G401.6 (cell line): ENCODE results near the gene STRADA.
A peak's percentile ranks its signal among the peaks of the same experiment; 100 is the strongest.

Experiments
- FAIRE-seq: peaks from 2 replicates; lab custom pipeline; 2012; peaks lifted over from hg19 to GRCh38; lab: Jason Lieb, UNC

Gene STRADA

GRCh38 chr17:63741408-63742173, at the start of gene STRADA:
STRADA (minus strand) TSS chr17:63741799; CDS start chr17:63728369, 13,430 bp downstream.
- FAIRE-seq: peak; percentile 94

DNA sequence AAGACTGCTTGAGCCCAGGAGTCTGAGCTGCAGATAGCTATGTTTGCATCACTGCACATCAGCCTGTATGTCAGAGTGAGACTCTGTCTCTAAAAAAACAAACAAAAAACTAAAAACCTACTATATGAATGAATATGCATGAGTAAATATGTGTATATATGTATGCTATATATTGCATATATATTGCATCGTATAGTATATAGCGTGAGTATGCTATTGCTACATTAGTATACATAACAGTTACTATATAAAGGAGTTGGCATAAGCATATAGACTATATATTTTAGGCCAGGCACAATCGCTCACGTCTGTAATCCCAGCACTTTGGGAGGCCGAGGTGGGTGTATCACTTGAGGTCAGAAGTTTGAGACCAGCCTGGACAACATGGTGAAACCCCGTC, 48.5 kb upstream of the STRADA start:
- no peak for FAIRE-seq

GRCh38 chr17:63786971-63787711, 45.5 kb upstream of the STRADA start:
- FAIRE-seq: no peak

GRCh38 chr17:63786117-63786516, 44.5 kb upstream of the STRADA start:
- FAIRE-seq: no peak

DNA sequence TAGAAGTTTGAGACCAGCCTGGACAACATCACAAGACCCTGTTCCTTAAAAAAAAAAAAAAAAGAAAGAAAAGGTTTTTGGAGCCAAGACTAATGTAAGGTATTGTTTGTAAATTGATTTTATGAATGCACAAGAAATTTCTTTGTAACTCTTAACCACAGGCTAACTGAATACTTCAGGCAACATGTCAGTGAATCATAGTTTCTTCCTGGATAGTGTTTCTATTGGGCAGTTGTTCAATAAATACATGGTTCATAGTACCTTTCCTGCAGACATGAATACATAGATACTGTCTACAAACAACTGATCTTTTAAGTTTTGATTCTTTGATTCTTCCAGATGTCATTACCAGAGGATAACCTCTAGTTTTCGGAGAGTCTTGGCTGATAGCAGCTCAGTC, 44.0 kb upstream of the STRADA start:
- FAIRE-seq: no peak

DNA sequence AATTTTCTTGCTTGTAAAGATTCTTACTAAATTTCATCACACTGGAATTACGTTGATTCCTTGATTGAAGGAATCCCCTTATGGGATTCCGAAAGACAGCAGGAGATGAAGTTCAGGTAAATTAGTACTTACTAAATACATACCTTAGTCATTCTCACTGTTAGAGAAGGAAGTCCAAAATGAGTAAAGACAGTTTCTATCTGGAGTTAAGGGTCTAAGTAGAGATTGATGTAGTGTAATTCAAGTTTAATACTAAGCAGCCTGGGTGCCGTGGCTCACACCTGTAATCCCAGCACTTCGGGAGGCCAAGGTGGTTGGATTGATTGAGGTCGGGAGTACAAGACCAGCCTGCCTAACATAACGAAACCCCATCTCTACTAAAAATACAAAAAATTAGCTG, 41.9 kb upstream of the STRADA start:
- no peak for FAIRE-seq

DNA sequence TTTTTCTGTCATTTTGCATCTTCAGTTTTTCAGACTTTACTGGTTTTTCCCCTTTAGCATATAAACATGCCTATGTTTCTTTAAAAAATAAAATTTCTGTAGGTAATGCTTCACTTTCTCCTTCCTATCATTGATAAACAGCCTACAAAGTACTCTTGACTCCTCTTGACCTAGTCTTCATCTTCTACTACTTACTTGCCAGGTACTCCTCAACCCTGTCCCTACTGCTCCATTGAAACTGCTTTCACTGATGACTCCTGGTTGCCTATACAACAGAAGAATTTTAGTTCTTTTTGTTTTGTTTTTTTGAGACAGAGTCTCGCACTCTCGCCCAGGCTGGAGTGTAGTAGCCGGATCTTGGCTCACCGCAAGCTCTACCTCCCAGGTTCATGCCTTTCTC, 39.3 kb upstream of the STRADA start:
- no peak for FAIRE-seq

GRCh38 chr17:63780507-63780906, 38.9 kb upstream of the STRADA start:
- FAIRE-seq: no peak

DNA sequence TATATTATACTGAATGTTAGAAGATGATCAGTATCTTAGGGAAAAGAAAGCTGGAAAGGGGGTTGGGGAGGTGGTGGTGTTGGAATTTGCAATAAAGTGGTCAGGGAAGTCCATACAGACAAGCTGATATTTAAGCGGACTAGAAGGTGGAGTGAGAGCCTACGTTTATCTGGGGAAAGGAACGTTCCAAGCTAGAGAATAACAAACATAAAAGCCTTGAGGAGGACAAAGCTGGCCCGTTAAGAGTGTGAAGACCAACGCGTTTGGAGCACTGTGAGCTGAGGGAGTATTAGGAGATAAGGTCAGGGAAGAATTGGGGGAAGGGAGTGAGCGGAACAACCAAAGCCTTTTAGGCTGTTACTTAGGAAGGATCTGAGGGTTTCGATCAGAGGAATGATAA, 33.8 kb upstream of the STRADA start:
- FAIRE-seq: no peak

GRCh38 chr17:63774969-63775265, 33.3 kb upstream of the STRADA start:
- no peak for FAIRE-seq

DNA sequence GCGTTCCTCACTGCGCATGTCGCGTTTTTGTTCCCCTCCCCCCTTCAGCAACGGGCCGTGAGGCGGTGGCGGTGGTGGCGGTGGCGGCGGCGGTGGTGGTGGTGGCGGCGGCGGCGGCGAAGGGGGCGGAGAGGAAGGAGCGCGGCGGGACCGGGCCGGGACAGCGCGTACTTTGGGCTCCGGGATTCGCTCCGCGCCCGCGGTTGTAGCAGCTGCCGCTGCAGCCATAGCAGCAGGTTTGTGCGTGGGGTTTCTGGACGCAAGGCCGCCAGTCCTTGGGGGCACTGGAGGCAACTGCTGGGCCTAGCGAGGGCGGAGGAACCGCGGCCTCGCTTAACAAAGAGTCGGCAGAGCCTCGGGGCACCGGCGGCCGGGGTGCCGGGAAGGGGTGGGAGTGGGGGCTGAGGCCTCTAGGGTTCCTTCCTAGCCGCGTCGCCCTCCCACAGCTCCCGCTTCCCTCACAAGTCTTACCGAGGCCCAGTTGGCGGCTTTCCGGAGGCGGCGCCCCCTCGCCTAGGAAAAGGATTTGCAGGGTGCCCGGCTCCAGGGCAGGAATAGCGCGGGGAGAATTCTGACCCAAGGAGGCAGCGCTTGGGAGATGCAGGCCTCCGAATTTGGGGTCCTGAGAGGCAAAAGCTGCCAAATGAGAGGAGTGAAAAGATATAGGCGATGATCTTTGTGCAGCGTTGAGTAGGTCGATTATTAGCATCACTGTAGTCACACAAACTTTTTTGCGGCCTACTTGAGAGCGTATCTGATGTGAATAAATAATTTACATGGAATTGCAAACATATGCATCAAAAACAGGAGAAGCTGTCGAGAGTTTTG, 32.8 kb upstream of the STRADA start, which contains the start of gene DDX42:
TSS of gene DDX42 (plus strand) at position 30 of the 828 bp plus-strand sequence. CDS start 12,880 bp downstream, outside the sequence.
- no peak for FAIRE-seq

DNA sequence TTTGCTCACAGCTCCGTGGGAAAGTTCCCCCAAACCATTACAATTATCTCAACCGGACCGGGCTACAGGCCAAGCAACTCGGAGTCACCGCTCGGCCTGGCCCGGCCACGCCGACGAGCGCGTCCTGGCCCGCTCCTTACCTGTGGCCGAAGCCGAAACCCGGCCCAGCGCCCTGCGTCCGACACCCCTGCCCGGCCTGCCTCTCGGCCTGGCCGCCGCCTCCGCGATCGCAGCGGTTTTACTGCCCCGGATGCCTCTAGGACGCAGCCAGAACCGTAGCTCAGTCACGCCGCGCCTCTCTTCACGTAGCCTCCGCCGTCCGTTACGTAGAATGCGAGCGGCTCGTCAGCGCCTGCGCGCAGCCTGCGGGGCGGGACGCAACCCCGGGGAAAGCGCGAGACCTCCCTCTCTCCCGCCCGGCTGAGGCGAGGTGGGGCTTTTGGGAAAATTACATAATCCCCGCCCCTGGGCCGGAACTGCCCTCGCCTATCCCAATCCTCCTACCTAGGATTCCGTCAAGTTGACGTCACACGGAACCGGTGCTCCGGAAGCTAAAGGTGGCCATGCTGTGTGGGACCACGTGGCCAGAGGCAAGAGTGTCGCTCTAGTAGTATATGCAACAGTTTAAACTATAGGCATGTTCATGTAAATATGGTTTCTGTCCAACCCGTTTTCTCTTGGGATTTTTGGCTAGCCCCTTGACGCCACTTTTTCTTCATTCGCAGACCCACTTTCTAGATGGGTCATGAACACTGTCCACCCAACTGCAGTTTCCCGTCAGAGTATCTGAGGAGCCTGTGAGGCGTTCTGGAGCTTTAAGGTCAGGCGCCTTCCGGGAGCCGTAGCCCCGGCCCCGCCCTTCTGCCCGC, 31.9 kb upstream of the STRADA start, which contains the start of gene CCDC47:
TSS of gene CCDC47 (minus strand) at position 326 of the 869 bp plus-strand sequence. CDS start 7,422 bp downstream, outside the sequence.
- FAIRE-seq: peak; percentile 97

DNA sequence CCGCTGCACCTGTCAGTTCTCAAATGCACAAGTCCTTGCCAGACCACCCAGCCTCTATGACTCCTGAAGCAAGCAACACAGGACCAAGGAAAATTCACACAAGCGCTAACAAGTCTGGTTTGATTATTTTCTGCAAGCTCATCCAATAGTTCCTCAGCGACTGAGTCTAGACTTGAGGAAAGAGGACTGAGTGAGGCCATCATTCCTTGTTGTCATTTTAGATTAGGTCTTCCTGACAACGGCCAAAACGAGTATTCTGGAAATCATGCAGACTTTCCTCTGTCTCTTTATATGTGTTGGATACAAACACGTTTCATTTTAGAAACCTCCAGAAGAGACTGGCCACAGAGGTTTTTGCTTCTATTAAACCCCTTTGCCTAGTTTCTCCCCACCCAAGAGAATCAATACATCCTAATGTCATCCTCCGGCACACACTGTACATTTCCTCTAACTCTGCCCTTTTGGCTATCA, 31.2 kb upstream of the STRADA start:
- no peak for FAIRE-seq

- FAIRE-seq: no peak
Observed at GRCh38 chr17:63768433-63768832, 26.8 kb upstream of the STRADA start.

- FAIRE-seq: no peak
Observed at GRCh38 chr17:63766754-63767153, 25.2 kb upstream of the STRADA start.

DNA sequence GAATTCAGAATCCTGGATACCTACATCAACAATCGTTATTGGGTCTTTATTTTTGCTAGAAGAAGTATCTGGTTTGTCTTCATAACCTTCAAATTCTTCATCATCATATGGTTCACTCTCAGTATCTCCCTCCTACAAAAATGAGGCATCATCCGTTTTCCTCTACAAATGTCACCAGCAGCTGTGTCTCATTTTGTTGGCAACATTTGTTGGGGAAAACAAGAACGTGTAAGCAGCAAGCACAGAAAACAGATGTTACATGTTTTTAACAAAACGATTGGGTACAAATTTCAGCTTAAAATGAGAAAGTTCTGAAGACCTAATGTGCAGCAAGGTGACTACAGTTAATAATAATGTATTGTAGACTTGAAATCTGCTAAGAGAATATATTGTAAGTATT, 23.1 kb upstream of the STRADA start:
- FAIRE-seq: no peak

DNA sequence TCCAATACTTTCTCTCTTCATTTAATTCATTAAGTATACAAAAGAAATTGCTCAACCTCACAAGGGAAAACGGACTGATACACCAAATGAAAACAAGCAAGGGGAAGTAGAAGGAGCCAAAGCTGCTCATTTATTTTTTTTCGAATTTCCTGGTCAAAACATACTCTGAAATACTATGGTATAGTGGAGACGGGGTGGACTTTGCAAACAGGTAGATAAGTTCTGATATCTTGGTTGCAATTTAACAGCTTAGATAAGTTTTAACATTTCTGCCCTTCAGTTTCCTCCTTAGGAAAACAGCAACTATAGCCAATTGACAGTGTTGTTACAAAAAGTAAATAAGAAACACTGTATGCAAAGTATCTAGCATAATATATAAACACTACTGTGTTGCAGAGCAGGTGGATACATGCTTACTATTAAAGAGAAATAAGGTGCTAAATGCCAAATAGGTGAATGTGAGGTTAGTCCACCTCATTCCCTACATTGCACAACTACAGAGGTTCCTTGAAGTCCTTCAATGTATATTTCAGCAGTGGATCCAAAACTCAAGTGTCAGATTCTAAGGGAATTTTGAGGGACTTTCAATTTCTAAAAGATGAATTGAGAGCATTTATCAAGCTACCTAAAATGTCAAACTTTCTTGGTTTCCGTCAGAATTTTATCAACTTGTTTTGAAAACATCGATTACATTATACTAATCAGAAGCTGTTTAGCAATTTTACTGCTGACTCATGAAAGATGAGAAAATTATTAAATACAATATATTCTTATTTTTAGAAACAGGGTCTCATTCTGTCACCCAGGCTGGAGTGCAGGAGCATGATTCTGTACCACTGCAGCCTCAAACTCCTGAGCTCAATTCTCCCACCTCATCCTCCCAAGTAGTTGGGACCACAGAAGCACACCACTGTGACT, 20.8 kb upstream of the STRADA start:
- FAIRE-seq: no peak

GRCh38 chr17:63760771-63761539, 19.4 kb upstream of the STRADA start:
- FAIRE-seq: no peak

DNA sequence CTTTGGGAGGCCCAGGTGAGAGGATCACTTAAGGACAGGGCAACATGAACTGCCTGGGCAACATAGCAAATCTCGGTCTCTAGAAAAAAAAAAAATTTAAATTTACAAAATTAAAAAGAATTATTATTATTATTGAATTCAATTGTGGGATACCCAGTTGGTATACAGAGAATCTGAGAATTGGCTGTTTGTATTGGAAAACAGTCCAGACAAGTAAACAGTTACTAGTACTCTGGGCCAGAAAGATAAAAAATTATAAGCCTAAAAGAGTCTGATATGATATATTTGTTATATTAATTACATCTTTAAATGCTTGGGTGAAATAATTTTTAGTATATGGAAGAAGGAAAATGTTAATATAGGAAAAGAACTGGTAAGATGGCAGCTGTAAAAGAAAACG, 16.8 kb upstream of the STRADA start:
- FAIRE-seq: no peak

DNA sequence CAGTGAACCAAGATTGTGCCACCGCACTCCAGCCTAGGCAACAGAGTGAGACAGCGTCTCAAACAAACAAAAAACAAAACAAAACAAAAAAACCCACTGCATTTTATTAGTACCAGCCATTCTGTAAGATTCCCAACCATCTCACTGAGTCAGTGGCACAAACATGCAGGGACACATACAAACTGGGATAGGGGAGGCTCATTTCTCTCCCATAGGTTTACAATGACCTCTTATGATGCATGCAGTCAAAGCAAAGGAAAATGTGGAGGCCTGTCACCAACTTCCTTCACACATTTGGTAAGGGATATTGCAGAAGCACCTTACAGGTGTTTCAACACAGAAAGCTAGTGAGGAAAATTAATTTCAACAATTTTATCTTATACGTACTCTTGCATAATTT, 12.4 kb upstream of the STRADA start:
- no peak for FAIRE-seq
